ENCODE results near the gene PRKACB.
A peak's percentile ranks its signal among the peaks of the same experiment; 100 is the strongest.

PRKACB gene

GRCh38 chr1:84253036-84253435, 109.0 kb downstream of the PRKACB start:
- Histone ChIP-seq H3K4me3 (ENCODE audit: low read length) (no peak overlapping the region), H3K27me3 (ENCODE audit: insufficient read depth, low read length) (no peaks in the 10 kb centered on the region), H3K36me3 (ENCODE audit: insufficient read depth, low read length) (no peaks in the 10 kb centered on the region), H3K4me1 (ENCODE audit: insufficient read depth, low read length) (no peaks in the 10 kb centered on the region), H3K9me3 (ENCODE audit: low read length) (no peaks in the 10 kb centered on the region), H2AFZ (ENCODE audit: low read depth, low read length) (no peak overlapping the region)

DNA sequence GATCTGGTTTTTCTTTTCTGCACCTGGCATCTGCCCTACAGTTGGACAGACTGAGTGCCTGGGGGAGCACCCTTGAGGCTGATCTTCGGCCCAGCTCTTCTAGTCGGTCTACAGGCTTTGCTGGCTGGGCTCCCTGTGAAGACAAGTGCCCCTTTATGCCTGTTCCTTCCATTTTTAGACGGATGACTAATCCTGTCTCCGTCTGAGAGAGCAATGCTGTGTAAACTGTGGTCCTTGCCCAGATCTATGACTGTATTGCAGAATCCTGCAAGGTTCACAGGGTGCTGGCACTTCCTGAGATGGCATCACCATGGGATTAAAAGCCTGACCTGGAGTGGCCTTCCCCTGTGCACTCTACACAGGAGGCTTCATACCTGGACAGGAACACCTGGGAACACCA, 109.8 kb downstream of the PRKACB start:
- H3K36me3 ChIP-seq (ENCODE audit: insufficient read depth, low read length): no peaks in the 10 kb centered on the region

GRCh38 chr1:84254703-84255238, 110.7 kb downstream of the PRKACB start:
- H3K4me1 ChIP-seq (ENCODE audit: insufficient read depth, low read length): no peaks in the 10 kb centered on the region
- H3K9me3 ChIP-seq (ENCODE audit: low read length): no peaks in the 10 kb centered on the region
- H3K4me3 ChIP-seq (ENCODE audit: low read length): no peak overlapping the region
- H3K36me3 ChIP-seq (ENCODE audit: insufficient read depth, low read length): no peaks in the 10 kb centered on the region
- peak overlapping the region; percentile 7 for H2AFZ ChIP-seq (ENCODE audit: low read depth, low read length)
- peaks cover under 1% of the 10 kb centered on the region for H3K27me3 ChIP-seq (ENCODE audit: insufficient read depth, low read length)

More for the DNA sequence above, 109.8 kb downstream of the PRKACB start:
- no peaks in the 10 kb centered on the region for H3K9me3 ChIP-seq (ENCODE audit: low read length)
- no peaks in the 10 kb centered on the region for H3K27me3 ChIP-seq (ENCODE audit: insufficient read depth, low read length)
- H2AFZ ChIP-seq (ENCODE audit: low read depth, low read length): peak overlapping the region; percentile 7
- no peaks in the 10 kb centered on the region for H3K4me1 ChIP-seq (ENCODE audit: insufficient read depth, low read length)
- H3K4me3 ChIP-seq (ENCODE audit: low read length): no peak overlapping the region

DNA sequence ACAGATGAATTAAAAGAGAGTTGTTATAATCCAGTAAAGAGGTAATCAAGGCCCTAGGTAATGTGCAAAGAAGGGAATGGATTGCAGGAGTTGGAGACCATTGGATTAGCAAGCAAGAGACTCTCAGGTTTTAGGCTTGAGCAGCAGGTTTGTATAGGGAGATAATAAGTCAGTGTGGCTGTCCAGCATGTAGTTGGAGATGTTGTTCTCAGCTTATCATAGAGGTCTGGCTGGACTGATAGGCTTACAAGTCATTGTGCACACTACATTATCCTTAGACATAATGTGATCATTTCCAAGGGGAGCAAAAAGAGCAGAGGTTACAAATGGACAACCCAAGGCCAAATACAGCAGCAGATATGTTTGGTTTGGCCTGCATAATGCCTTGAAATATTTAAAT, 111.5 kb downstream of the PRKACB start:
- H3K9me3 ChIP-seq (ENCODE audit: low read length): no peaks in the 10 kb centered on the region
- H3K4me3 ChIP-seq (ENCODE audit: low read length): no peak overlapping the region
- no peak overlapping the region for H2AFZ ChIP-seq (ENCODE audit: low read depth, low read length)
- no peaks in the 10 kb centered on the region for H3K36me3 ChIP-seq (ENCODE audit: insufficient read depth, low read length)
- H3K4me1 ChIP-seq (ENCODE audit: insufficient read depth, low read length): no peaks in the 10 kb centered on the region
- H3K27me3 ChIP-seq (ENCODE audit: insufficient read depth, low read length): peaks cover 2% of the 10 kb centered on the region

GRCh38 chr1:84257617-84258016, 113.5 kb downstream of the PRKACB start:
- Histone ChIP-seq H3K27me3 (ENCODE audit: insufficient read depth, low read length) (peaks cover 2% of the 10 kb centered on the region), H3K9me3 (ENCODE audit: low read length) (no peaks in the 10 kb centered on the region), H3K36me3 (ENCODE audit: insufficient read depth, low read length) (no peaks in the 10 kb centered on the region), H3K4me1 (ENCODE audit: insufficient read depth, low read length) (no peaks in the 10 kb centered on the region), H2AFZ (ENCODE audit: low read depth, low read length) (no peak overlapping the region), H3K4me3 (ENCODE audit: low read length) (no peak overlapping the region)

DNA sequence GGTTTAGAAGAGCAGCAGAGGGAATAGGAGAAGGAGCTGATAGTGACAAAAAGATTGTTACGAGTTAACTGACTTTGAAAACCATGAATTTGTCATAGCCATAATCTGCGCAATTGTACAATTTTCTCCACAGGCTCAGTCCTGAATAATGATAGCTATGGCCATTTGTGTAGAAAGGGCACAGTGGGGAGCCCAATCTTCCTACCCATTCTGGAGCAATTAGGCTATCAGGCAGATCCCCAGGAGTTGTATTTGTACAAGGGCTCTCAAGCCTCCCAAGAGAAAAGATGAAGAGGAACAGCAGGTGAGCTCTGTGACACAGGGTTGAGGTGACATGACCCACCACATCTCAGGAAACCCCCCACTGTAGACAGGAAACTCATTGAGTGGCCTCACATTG, 115.3 kb downstream of the PRKACB start:
- Histone ChIP-seq H3K36me3 (ENCODE audit: insufficient read depth, low read length) (no peaks in the 10 kb centered on the region), H2AFZ (ENCODE audit: low read depth, low read length) (no peak overlapping the region), H3K4me1 (ENCODE audit: insufficient read depth, low read length) (no peaks in the 10 kb centered on the region)

DNA sequence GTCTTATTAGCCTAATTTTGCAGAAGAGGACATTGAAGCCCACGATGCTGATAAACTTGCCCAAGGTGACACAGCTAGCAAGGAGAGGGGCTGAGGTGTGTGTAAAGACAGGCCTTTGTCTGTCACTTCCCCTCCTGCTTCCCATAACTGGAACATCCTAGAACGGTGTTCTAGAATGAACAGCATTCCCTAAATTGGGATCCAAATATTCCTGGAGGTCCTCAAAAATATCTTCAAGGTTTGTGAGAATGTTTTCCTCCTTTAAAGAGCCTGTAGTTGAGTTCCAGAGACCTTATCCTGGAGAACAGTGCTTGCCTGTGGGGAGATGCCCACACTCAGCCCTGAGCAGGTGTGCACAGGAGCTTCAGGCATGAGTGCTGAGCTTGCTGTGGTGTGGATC, 115.9 kb downstream of the PRKACB start:
- H3K4me1 ChIP-seq (ENCODE audit: insufficient read depth, low read length): no peaks in the 10 kb centered on the region

More for the DNA sequence above, 115.3 kb downstream of the PRKACB start:
- H3K9me3 ChIP-seq (ENCODE audit: low read length): no peaks in the 10 kb centered on the region
- H3K27me3 ChIP-seq (ENCODE audit: insufficient read depth, low read length): peaks cover 2% of the 10 kb centered on the region
- no peak overlapping the region for H3K4me3 ChIP-seq (ENCODE audit: low read length)

DNA sequence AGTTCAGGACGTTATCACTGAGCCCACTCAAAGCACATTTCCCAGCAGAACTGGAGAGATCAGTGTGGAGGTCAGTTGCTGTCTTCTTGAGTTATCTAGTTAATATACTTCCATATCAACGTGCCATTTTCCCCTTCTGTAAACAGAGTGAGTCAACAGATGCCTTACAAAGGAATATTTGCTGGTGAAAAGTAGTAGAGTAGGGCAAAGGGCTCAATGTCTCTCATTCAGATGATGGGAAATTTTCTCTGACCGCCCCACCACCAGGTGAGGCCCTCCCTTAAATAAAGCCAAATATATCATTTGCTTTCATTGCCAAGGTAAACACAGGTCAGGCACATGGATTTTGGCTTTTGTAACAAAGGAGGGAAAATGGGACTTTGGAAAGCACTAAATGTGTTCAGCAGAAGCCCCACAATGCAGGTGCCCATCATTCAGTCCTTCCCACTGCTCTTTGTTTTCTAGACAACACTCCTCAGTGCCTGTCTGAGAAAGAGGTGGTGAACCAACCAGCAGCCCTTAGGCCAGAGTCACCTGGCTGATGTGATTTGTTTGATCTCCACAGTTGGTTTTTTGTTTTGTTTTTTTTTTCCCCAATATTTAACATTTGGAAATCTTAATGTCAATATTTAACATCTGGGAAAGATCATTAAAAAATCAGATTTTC, 116.9 kb downstream of the PRKACB start:
- Histone ChIP-seq H3K4me1 (ENCODE audit: insufficient read depth, low read length) (no peaks in the 10 kb centered on the region), H3K4me3 (ENCODE audit: low read length) (no peak overlapping the region), H3K27me3 (ENCODE audit: insufficient read depth, low read length) (peaks cover 2% of the 10 kb centered on the region), H3K9me3 (ENCODE audit: low read length) (no peaks in the 10 kb centered on the region), H2AFZ (ENCODE audit: low read depth, low read length) (no peak overlapping the region), H3K36me3 (ENCODE audit: insufficient read depth, low read length) (no peaks in the 10 kb centered on the region)

More for the DNA sequence above, 115.9 kb downstream of the PRKACB start:
- Histone ChIP-seq H3K9me3 (ENCODE audit: low read length) (no peaks in the 10 kb centered on the region), H2AFZ (ENCODE audit: low read depth, low read length) (no peak overlapping the region), H3K4me3 (ENCODE audit: low read length) (no peak overlapping the region), H3K27me3 (ENCODE audit: insufficient read depth, low read length) (peaks cover 2% of the 10 kb centered on the region), H3K36me3 (ENCODE audit: insufficient read depth, low read length) (no peaks in the 10 kb centered on the region)

DNA sequence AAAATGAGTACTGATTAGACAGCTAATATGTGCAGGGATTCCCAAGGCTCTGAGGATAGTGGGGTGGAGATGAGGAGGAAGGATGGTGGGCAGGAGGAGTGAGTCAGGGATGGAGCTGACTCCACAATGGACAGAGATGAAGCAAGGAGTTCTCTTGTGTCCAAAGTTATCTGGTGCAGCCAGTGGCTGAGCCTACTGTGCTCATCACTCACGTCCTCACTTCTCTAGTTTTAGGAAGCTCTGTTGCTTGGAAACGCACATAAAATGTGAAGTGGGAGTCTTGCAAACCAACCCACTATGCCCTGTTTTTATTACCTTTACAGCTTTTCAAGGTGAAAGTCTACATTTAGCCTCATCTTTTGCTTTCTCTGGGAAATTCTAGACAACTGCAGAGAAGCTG, 120.9 kb downstream of the PRKACB start:
- Histone ChIP-seq H3K27me3 (ENCODE audit: insufficient read depth, low read length) (no peaks in the 10 kb centered on the region), H3K4me1 (ENCODE audit: insufficient read depth, low read length) (no peaks in the 10 kb centered on the region), H3K36me3 (ENCODE audit: insufficient read depth, low read length) (no peaks in the 10 kb centered on the region), H3K4me3 (ENCODE audit: low read length) (no peak overlapping the region), H3K9me3 (ENCODE audit: low read length) (no peaks in the 10 kb centered on the region), H2AFZ (ENCODE audit: low read depth, low read length) (no peak overlapping the region)

- Histone ChIP-seq H3K4me3 (ENCODE audit: low read length) (no peak overlapping the region), H2AFZ (ENCODE audit: low read depth, low read length) (no peak overlapping the region), H3K36me3 (ENCODE audit: insufficient read depth, low read length) (no peaks in the 10 kb centered on the region), H3K9me3 (ENCODE audit: low read length) (no peaks in the 10 kb centered on the region), H3K4me1 (ENCODE audit: insufficient read depth, low read length) (no peaks in the 10 kb centered on the region), H3K27me3 (ENCODE audit: insufficient read depth, low read length) (no peaks in the 10 kb centered on the region)
These were observed 121.8 kb downstream of the PRKACB start for GRCh38 chr1:84265867-84266266.

- Histone ChIP-seq H3K4me1 (ENCODE audit: insufficient read depth, low read length) (peaks cover 3% of the 10 kb centered on the region), H3K4me3 (ENCODE audit: low read length) (no peak overlapping the region), H3K27me3 (ENCODE audit: insufficient read depth, low read length) (no peaks in the 10 kb centered on the region), H3K9me3 (ENCODE audit: low read length) (no peaks in the 10 kb centered on the region), H2AFZ (ENCODE audit: low read depth, low read length) (no peak overlapping the region), H3K36me3 (ENCODE audit: insufficient read depth, low read length) (no peaks in the 10 kb centered on the region)
These were observed 122.7 kb downstream of the PRKACB start for GRCh38 chr1:84266748-84267147.

- H3K27me3 ChIP-seq (ENCODE audit: insufficient read depth, low read length): no peaks in the 10 kb centered on the region
- H3K9me3 ChIP-seq (ENCODE audit: low read length): no peaks in the 10 kb centered on the region
- no peak overlapping the region for H3K4me3 ChIP-seq (ENCODE audit: low read length)
- H3K36me3 ChIP-seq (ENCODE audit: insufficient read depth, low read length): no peaks in the 10 kb centered on the region
- H3K4me1 ChIP-seq (ENCODE audit: insufficient read depth, low read length): peaks cover 3% of the 10 kb centered on the region
- H2AFZ ChIP-seq (ENCODE audit: low read depth, low read length): no peak overlapping the region
These were observed 123.4 kb downstream of the PRKACB start for GRCh38 chr1:84267476-84267875.

DNA sequence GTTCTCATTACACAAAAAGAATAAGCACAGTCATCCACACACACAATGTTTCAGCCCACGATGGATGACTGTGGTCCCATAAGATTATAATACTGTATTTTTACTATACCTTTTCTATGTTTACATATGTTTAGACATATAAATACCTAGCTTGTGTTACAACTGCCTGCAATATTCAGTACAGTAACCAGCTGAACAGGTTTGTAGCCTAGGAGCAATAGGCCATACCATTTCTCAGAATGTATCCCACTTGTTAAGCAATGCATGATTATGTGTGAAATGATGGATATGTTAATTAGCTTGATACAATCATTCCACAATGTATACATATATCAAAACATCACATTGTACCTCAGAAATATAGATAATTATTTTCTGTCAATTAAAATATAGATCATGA, 124.3 kb downstream of the PRKACB start:
- no peaks in the 10 kb centered on the region for H3K9me3 ChIP-seq (ENCODE audit: low read length)
- no peak overlapping the region for H3K4me3 ChIP-seq (ENCODE audit: low read length)
- H3K27me3 ChIP-seq (ENCODE audit: insufficient read depth, low read length): no peaks in the 10 kb centered on the region
- H3K4me1 ChIP-seq (ENCODE audit: insufficient read depth, low read length): peaks cover 3% of the 10 kb centered on the region
- H3K36me3 ChIP-seq (ENCODE audit: insufficient read depth, low read length): no peaks in the 10 kb centered on the region
- no peak overlapping the region for H2AFZ ChIP-seq (ENCODE audit: low read depth, low read length)

GRCh38 chr1:84269306-84269705, 125.2 kb downstream of the PRKACB start:
- Histone ChIP-seq H3K4me1 (ENCODE audit: insufficient read depth, low read length) (peaks cover 3% of the 10 kb centered on the region), H3K27me3 (ENCODE audit: insufficient read depth, low read length) (no peaks in the 10 kb centered on the region), H3K36me3 (ENCODE audit: insufficient read depth, low read length) (no peaks in the 10 kb centered on the region)

More at GRCh38 chr1:84269306-84269705, 125.2 kb downstream of the PRKACB start:
- no peaks in the 10 kb centered on the region for H3K9me3 ChIP-seq (ENCODE audit: low read length)
- no peak overlapping the region for H2AFZ ChIP-seq (ENCODE audit: low read depth, low read length)
- H3K4me3 ChIP-seq (ENCODE audit: low read length): no peak overlapping the region

Data from neuron (in vitro differentiated cells).